Measurements from ENCODE around the gene ADRM1.

ADRM1 gene

GRCh38 chr20:62297449-62298227 is 5.2 kb upstream of the ADRM1 start:
- no peak for DNase-seq (ENCODE audit: low read depth in 3 of 3)

GRCh38 chr20:62298577-62299249 is 4.1 kb upstream of the ADRM1 start:
- DNase-seq (ENCODE audit: low read depth in 3 of 3): no peak

GRCh38 chr20:62299666-62300236 is 3.0 kb upstream of the ADRM1 start:
- DNase-seq (ENCODE audit: low read depth in 3 of 3): no peak

GRCh38 chr20:62300319-62300718 is 2.5 kb upstream of the ADRM1 start:
- DNase-seq (ENCODE audit: low read depth in 3 of 3): no peak

- no peak for DNase-seq (ENCODE audit: low read depth in 3 of 3)
Measured at GRCh38 chr20:62301111-62301668, 1.6 kb upstream of the ADRM1 start.

- DNase-seq (ENCODE audit: low read depth in 3 of 3): peak; percentile 67 to 75 (median 75)
Measured at GRCh38 chr20:62301773-62302340, 940 bp upstream of the ADRM1 start.

GRCh38 chr20:62303062-62303339 is 204 bp downstream of the ADRM1 start:
- no peak for DNase-seq (ENCODE audit: low read depth in 3 of 3)

GRCh38 chr20:62303340-62304226 is 786 bp downstream of the ADRM1 start:
- no peak for DNase-seq (ENCODE audit: low read depth in 3 of 3)

GRCh38 chr20:62304331-62305148 is 1.7 kb downstream of the ADRM1 start:
- no peak for DNase-seq (ENCODE audit: low read depth in 3 of 3)

GRCh38 chr20:62305149-62305764 is 2.5 kb downstream of the ADRM1 start:
- DNase-seq (ENCODE audit: low read depth in 3 of 3): no peak

GRCh38 chr20:62305765-62306413 is 3.1 kb downstream of the ADRM1 start:
- no peak for DNase-seq (ENCODE audit: low read depth in 3 of 3)

GRCh38 chr20:62306414-62307187 is 3.8 kb downstream of the ADRM1 start:
- DNase-seq (ENCODE audit: low read depth in 3 of 3): no peak

GRCh38 chr20:62307226-62308101 is 4.7 kb downstream of the ADRM1 start:
- DNase-seq (ENCODE audit: low read depth in 3 of 3): no peak

- no peak for DNase-seq (ENCODE audit: low read depth in 3 of 3)
Measured at GRCh38 chr20:62308102-62308822, 5.5 kb downstream of the ADRM1 start.

GRCh38 chr20:62309198-62309944 is 6.6 kb downstream of the ADRM1 start:
- DNase-seq (ENCODE audit: low read depth in 3 of 3): no peak

- no peak for DNase-seq (ENCODE audit: low read depth in 3 of 3)
Measured at GRCh38 chr20:62309947-62310756, 7.4 kb downstream of the ADRM1 start.

Data from stimulated activated CD4-positive, alpha-beta T cell treated with anti-CD3 and anti-CD28 coated beads, TNF-alpha, amount 100 ng/mL, for 4 hours (primary cell).